PC-9 (cell line): ENCODE data around the gene SFRP5.

Source experiments
- CTCF ChIP-seq: fragments of 200-600 bp; sonication (generic); conservative IDR thresholded peaks from 2 replicates; pipeline ENCODE4 v1.6.1; 2017; ENCODE audit warnings: mixed run types, antibody characterized with exemption, mild to moderate bottlenecking, moderate library complexity
- EZH2 ChIP-seq: fragments of 200-600 bp; sonication (generic); IDR thresholded peaks from 2 replicates; pipeline ENCODE4 v1.8.0; 2017; ENCODE audit warnings: antibody characterized with exemption, low read depth

GRCh38 chr10:97812696-97813095 lies 40.9 kb upstream of the SFRP5 start:
- TF ChIP-seq CTCF, result no peak
- TF ChIP-seq EZH2, result no peak
